HG03457 (cell line): Measurements from ENCODE around the gene KAT6B.
A peak's percentile ranks its signal among the peaks of the same experiment; 100 is the strongest.

ENCODE experiments used
- ATAC-seq: cut with Tn5 transposase; IDR thresholded peaks from one replicate; pipeline ENCODE4 v1.9.1; 2021; ENCODE audit warnings: moderate number of reproducible peaks; ENCODE audit not compliant: unreplicated experiment

KAT6B gene

DNA sequence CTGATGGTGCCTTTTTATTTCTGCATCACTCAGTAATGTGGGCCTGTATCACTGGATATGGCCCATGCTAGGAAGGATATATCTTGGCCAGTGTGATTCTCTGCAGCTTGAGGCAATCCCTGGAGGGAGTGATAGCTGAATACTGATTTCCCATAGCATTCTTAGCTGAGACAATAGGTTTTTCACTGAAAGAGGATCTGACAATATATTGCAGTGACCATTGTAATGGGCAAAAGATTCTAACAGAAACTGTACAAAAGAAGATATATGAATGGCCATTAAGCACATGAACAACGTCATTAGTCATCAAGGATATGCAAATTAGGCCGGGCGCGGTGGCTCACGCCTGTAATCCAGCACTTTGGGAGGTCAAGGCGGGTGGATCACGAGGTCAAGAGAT, 117.8 kb downstream of the KAT6B start:
- ATAC-seq = no peak

DNA sequence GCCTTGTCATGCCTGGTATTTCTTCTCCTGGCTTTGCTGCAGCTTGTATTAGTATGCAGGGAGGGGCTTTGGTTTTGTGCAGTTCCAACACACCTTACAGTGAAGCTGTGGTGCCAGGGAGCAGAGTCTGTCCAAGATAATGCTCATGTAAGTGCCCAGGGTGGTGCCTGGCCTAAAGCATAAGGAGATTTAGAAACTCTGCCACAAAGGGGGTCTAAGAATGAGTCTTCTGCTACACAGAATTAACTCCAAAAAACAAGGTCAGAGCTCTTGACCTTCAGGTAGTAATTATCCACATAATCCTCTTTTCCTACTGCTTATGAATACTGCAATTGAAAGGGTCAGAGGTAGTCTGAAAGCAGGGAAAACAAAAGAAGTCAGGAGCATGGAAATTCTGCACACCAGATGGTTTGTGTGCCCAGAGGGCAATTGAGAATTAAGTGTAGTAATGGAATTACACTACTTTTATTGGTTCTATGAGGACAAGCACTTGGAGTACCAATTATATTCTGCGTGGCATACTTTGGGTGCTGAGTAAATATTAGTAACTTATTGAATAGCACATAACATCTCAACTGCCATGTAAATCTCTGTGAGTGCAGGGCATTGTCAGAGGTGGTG, 121.5 kb downstream of the KAT6B start:
- no peak for ATAC-seq

DNA sequence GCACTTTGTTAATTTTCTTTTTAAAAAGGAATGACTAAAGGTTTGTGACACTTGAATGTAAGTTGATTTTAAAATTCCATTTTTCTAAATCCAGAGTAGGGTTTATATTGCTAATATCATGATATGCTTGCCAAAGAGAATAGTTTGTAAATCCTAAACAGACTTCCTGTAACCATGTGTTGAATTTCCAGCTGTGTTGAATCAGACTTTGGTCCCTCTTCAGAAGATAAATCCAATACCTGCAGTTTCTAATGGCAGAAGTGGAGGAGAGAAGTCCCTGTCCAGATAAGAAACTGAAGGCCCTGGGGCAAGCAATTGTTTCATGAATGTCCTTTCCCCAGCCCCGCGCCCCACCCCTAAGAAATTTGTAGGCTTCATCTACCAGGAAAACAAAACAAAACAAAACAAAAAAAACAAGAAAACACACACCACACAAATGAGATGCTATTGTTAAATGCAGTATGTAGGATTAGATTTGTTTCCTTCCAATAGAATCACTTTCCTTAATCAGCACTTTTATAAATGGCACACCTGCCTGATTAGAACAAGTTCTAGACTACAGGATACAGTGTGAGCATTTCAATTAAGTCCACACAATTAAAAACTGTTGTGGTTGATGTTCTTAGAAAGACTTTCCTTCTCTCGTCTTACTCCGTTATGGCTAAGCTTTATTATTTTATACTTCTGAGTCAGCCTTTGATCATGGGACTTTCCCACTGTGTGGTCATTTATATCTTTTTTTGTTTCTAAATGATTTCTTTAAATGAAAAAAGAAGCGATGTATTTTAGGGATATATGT, 122.8 kb downstream of the KAT6B start:
- ATAC-seq = no peak

GRCh38 chr10:74949843-74950765, 123.7 kb downstream of the KAT6B start:
- ATAC-seq = no peak

DNA sequence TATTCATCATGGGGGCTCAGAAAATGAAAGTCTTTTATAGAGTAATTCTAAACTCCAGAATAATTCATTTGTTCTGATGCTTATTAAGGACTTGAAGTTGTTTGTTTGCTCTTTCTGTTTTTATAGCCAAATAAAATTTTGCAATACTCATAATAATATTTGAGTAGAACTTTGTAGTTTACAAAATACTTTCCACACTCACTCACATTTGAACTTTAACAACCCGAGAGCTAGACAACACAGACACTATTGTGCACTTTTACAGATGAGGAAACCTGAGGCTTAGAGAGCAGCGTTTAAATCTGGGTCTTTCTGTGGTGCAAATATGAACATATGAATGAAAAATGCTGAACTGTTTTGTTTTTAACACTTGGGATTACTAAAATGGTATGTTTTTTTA, 126.8 kb downstream of the KAT6B start:
- no peak for ATAC-seq

DNA sequence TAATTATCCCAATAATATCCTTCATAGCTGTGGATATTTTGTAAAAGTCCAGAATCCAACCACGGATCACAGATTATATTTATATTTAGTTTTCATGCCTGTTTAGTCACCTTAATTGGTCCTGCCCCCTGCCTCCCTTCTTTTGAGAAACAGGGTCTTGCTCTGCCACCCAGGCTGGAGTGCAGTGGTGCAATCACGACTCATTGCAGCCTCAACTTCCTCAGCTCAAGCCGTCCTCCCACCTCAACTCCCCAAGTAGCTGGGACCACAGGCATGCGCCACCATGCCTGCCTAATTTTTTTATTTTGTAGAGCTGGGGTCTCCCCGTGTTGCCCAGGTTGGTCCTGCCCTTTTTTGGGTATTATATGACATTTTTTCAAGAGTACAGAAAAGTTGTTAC, 129.4 kb downstream of the KAT6B start:
- no peak for ATAC-seq

DNA sequence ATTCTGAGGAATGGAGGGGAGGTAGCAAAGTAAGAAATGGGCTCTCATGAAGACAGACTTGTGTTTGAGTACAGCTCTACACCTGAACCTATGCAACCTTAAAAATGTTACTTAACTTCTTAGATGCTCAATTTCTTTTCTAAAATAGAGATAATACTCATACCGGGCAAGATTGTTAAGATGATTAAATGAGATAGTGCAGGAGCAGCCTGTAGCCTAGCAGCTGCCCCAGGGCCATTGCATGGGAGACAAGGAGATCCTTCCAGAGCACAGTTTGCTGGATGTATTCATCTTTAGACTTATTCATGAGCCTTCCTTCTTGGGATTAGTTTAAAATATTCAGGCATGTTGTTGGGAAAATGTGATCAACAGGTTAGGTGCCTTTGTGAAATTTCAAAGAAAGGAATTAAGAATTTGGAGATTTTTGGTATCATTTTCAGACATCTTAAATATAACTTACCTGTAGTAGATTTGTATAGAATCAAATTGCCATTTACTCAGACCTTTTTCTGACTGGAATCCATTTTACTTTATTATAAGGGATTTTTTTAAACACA, 130.2 kb downstream of the KAT6B start:
- ATAC-seq = no peak

DNA sequence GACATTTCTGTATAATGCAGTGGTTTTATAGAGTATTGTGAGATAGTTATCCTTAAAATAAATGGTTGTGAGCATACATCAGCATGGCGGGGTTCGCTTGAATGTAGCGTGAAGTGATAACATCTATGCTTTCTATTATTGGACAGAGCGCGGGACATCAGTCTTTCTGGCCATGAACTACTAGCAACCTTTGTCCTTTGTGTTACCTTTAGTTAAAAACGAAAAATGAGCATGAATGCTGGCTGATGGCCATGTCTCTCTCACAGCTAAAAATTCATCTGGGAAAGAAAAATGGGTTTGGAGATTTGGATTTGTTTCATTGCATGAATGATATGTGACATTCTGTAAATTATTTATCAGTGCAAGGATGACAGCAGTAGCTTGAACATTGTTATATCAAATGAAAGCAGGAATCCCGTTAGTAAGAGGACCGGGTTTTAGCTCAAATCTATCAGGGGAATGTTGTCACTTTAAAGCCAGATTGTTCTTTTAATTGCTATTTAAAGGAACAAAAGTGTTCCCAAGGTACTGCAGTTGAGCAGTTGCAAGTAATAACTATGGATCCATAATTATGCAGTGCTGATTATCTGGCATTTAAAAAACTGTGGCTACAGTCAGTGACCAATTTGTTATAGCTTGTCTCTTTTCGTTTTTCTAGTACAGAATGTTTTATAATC, 131.0 kb downstream of the KAT6B start:
- ATAC-seq = no peak

- no peak for ATAC-seq
Observed at GRCh38 chr10:74958316-74958715, 131.9 kb downstream of the KAT6B start.

GRCh38 chr10:74960670-74961069, 134.3 kb downstream of the KAT6B start:
- ATAC-seq = no peak

- no peak for ATAC-seq
Observed at GRCh38 chr10:74962517-74962916, 136.1 kb downstream of the KAT6B start.

- peak; percentile 48 for ATAC-seq
Observed at GRCh38 chr10:74963549-74963948, 137.1 kb downstream of the KAT6B start.

DNA sequence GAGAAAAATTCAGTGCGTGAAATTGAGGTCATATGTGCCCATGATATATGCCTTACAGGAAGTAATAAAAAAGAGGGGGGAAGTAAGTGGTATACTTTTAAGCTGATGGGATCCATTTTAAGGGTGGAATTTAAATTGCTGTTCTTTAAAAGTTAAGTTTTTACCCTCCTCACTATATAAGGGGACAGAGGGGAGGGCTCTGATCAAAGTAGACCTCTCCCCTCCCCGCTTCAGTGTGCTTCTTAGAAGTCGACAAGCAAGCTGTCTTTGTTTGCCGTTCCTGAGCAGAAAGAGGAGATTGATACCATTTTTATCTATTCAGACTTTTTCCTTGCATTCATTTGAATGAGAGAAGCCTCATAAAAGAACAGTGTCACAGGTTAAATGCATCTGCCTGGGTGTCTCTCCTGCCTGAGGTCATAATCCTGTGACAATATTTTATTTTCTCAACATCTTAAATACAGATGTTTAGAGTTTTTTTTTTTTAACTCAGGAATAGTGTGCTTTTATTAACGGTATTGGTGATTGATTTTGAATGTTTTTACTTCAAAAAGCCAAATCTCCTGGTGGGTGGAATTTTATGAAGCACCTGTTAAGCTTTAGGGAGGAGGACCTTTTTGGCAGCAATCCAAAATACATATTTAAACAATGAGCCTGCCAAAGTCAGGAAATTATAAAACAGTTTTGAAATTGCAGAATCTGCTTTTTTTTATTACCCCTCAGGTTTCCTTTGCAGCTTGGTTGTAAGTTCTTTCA, 141.7 kb downstream of the KAT6B start:
- ATAC-seq = no peak

GRCh38 chr10:74968667-74969061, 142.3 kb downstream of the KAT6B start:
- ATAC-seq = no peak

- ATAC-seq = no peak
Observed at GRCh38 chr10:74969093-74969492, 142.7 kb downstream of the KAT6B start.

DNA sequence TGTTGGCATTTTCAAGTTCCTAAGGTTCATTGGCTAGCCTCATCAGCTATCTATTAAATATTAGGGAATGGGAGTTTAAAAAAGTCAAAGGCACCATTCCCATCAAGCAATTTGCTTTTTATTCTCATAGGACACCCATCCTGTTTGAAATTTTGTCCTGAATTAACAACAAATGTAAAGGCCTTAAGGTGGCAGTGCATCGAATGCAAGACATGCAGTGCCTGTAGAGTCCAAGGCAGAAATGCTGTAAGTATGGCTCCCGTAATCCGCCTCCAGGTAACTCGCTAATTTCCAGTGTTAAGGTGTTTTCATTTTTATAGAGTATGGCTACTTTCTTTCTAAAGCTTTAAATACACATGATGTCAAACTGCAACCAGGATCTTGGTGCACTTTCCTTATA, 143.1 kb downstream of the KAT6B start:
- ATAC-seq = no peak

DNA sequence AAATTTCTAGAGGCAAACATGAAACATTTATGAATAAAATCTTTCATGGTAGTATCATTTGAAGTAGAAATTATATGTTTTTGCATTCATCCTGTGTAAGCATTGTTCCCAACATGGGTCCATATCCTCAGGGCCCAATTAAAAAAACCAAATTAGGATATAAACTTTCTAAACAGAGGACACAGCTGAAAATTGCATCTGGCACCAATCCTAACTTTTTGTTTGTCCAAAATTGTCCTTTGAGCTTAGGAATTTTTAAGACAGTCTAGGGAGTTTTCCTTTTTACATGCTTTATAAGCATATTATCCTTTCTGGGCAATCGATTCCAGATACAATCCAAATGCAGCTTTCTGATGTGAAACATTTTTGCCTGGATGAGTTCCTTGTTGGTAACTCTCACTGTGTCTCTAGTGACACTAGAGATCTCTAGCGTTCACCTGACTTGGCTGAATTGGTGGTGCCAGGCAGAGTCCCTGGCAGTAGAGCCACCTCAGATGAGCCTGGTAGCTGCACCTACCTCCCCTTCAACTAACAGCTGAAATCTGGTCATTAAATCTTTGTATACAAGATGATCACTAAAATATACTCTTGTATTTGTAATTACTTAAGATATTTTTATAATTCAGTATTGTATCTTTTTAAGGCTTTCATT, 147.5 kb downstream of the KAT6B start:
- ATAC-seq = no peak

DNA sequence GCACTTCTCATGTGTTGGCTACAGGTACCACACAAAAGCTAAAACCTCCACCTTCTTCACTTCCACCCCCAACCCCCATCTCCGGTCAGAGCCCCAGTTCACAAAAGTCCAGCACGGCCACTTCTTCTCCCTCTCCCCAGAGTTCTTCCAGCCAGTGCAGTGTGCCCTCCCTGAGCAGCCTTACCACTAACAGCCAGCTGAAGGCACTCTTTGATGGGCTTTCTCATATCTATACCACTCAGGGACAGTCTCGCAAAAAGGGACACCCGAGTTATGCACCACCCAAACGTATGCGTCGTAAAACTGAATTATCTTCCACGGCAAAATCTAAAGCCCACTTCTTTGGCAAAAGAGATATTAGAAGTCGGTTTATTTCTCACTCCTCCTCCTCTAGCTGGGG, 149.4 kb downstream of the KAT6B start:
- no peak for ATAC-seq

DNA sequence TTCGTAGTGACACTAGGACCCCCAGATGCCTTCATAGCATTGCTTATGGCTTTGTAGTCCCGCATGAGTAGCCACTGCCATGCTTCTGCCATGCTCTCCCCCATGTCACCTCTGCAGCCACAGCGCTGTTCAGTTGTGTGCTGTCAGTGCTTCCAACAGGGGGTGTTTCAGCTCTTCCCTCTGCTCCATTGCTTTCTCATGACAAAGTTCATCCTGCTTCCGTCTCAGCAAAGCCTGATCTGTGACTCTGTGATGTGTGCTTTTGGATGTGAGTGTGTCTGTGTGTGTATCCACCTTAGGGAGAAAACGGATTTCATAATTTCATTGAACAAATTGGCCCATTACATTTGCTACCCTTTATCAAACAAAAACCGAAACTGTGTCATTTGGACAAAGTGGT, 150.2 kb downstream of the KAT6B start:
- no peak for ATAC-seq

DNA sequence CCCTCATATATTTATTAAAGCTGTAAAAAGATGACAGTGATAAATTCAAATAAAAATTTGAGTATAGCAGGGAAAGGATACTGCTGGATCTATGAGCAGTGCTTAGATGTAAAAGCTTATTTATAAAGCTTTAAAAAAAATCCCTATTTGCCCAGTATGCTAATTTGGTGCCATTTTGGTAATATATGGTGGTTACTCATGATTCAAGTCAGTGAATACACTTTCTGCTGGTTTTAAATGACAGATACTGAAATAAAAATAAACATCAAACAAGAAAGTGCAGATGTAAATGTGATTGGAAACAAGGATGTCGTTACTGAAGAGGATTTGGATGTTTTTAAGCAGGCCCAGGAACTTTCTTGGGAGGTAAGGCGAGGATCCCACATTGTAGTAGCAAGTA, 150.7 kb downstream of the KAT6B start:
- no peak for ATAC-seq
